HG03520 (cell line): ENCODE measurements around the gene NEURL4.

Source experiments
- ATAC-seq: cut with Tn5 transposase; IDR thresholded peaks from one replicate; pipeline ENCODE4 v1.9.1; 2021; ENCODE audit warnings: mild to moderate bottlenecking, moderate library complexity; ENCODE audit not compliant: unreplicated experiment

The NEURL4 gene

GRCh38 chr17:7281074-7281952, 47.8 kb downstream of the NEURL4 start, which contains the start of gene SLC2A4:
Gene SLC2A4, plus strand, starts transcription at chr17:7281718. Its CDS starts 217 bp downstream, at chr17:7281935.
- ATAC-seq = no peak

GRCh38 chr17:7280519-7281073, 48.5 kb downstream of the NEURL4 start:
- no peak for ATAC-seq

- ATAC-seq = no peak
These were observed 49.7 kb downstream of the NEURL4 start for GRCh38 chr17:7279448-7279847.

- ATAC-seq = no peak
These were observed 62.4 kb downstream of the NEURL4 start for GRCh38 chr17:7266784-7267183.
